Measurements from ENCODE around the gene ZNF90. TPM values are rescaled to one million over a fixed set of nuclear protein-coding genes. Genes with fewer than 3 reads are reported as not detected.

ZNF90 gene
- total RNA-seq (2021) (0.26 and 0.41 TPM in 2 replicates), Bru-seq, nascent RNA (percentile 28 among the genes with signal in this experiment), BruChase-seq, experiment 1, labeled RNA remaining after a 2-hour chase (percentile 31 among the genes with signal in this experiment), BruChase-seq, experiment 2, labeled RNA remaining after a 6-hour chase (percentile 36 among the genes with signal in this experiment)
- long read RNA-seq, partial matches to known transcripts = 0 of 1 reads
- long read RNA-seq, other reads (novel, unspliced or antisense) = 0 of 1 reads

- BruUV-seq (replicated peaks) = no TSS peak
- H3K27me3 ChIP-seq (replicated peaks; ENCODE audit: insufficient read depth, low read depth, low read length, poor library complexity) = no peaks in the 10 kb centered on the region
- ChIA-PET POLR2A (ENCODE audit: low non-redundant PET) (no interaction called here), CTCF (no interaction called here)
- H3K4me1 ChIP-seq (ENCODE audit: insufficient read depth, low read length, poor library complexity, severe bottlenecking) = no peaks in the 10 kb centered on the region
- intact Hi-C loops (cut with micrococcal nuclease; ENCODE audit: unreplicated experiment) = no loop called here
- no peak within 1 kb of the TSS for H3K27ac ChIP-seq (ENCODE audit: low read depth, low read length, poor library complexity, severe bottlenecking)
- DNase-seq (ENCODE audit: low spot score) = peak; percentile 23
- H3K9me3 ChIP-seq (ENCODE audit: low read depth, low read length, poor library complexity, severe bottlenecking) = peaks cover 7% of the 10 kb centered on the region
- no peaks in the 10 kb centered on the region for H3K36me3 ChIP-seq (ENCODE audit: insufficient read depth, low read length, poor library complexity, severe bottlenecking)
- TF ChIP-seq CTCF (conservative IDR thresholded peaks at IDR 0.05; ENCODE audit: low read depth, low read length) (no peak), EZH2 (IDR thresholded peaks at IDR 0.05; ENCODE audit: borderline replicate concordance, low read depth, low read length, poor library complexity, severe bottlenecking) (no peak)
- no peak within 1 kb of the TSS for H3K4me3 ChIP-seq (ENCODE audit: low read depth, low read length, poor library complexity, severe bottlenecking)
These were observed at the start of gene ZNF90 for GRCh38 chr19:20077791-20078463. TSS of gene ZNF90 (plus strand) at chr19:20078000. CDS start at chr19:20078133, 133 bp downstream.

- TF ChIP-seq EZH2 (IDR thresholded peaks at IDR 0.05; ENCODE audit: borderline replicate concordance, low read depth, low read length, poor library complexity, severe bottlenecking) (no peak), CTCF (conservative IDR thresholded peaks at IDR 0.05; ENCODE audit: low read depth, low read length) (no peak)
- Histone ChIP-seq H3K27ac (ENCODE audit: low read depth, low read length, poor library complexity, severe bottlenecking) (no peak overlapping the region), H3K4me1 (ENCODE audit: insufficient read depth, low read length, poor library complexity, severe bottlenecking) (no peaks in the 10 kb centered on the region), H3K27me3 (replicated peaks; ENCODE audit: insufficient read depth, low read depth, low read length, poor library complexity) (no peaks in the 10 kb centered on the region), H3K36me3 (ENCODE audit: insufficient read depth, low read length, poor library complexity, severe bottlenecking) (no peaks in the 10 kb centered on the region), H3K4me3 (ENCODE audit: low read depth, low read length, poor library complexity, severe bottlenecking) (no peak overlapping the region), H3K9me3 (ENCODE audit: low read depth, low read length, poor library complexity, severe bottlenecking) (peaks cover 21% of the 10 kb centered on the region)
- CTCF ChIA-PET = no interaction called here
- POLR2A ChIA-PET (ENCODE audit: low non-redundant PET) = no interaction called here
- no peak for DNase-seq (ENCODE audit: low spot score)
- BruUV-seq (replicated peaks) = no TSS peak
- intact Hi-C loops (cut with micrococcal nuclease; ENCODE audit: unreplicated experiment) = no loop called here
These were observed 49.2 kb upstream of the ZNF90 start for GRCh38 chr19:20028611-20029010.

GRCh38 chr19:20035935-20036334 is 41.9 kb upstream of the ZNF90 start:
- POLR2A ChIA-PET (ENCODE audit: low non-redundant PET) = no interaction called here
- Histone ChIP-seq H3K4me3 (ENCODE audit: low read depth, low read length, poor library complexity, severe bottlenecking) (no peak overlapping the region), H3K27ac (ENCODE audit: low read depth, low read length, poor library complexity, severe bottlenecking) (no peak overlapping the region), H3K9me3 (ENCODE audit: low read depth, low read length, poor library complexity, severe bottlenecking) (peaks cover 19% of the 10 kb centered on the region), H3K36me3 (ENCODE audit: insufficient read depth, low read length, poor library complexity, severe bottlenecking) (no peaks in the 10 kb centered on the region), H3K27me3 (replicated peaks; ENCODE audit: insufficient read depth, low read depth, low read length, poor library complexity) (no peaks in the 10 kb centered on the region), H3K4me1 (ENCODE audit: insufficient read depth, low read length, poor library complexity, severe bottlenecking) (no peaks in the 10 kb centered on the region)
- no peak for DNase-seq (ENCODE audit: low spot score)
- CTCF ChIA-PET = no interaction called here
- TF ChIP-seq EZH2 (IDR thresholded peaks at IDR 0.05; ENCODE audit: borderline replicate concordance, low read depth, low read length, poor library complexity, severe bottlenecking) (no peak), CTCF (conservative IDR thresholded peaks at IDR 0.05; ENCODE audit: low read depth, low read length) (no peak)
- BruUV-seq (replicated peaks) = no TSS peak
- intact Hi-C loops (cut with micrococcal nuclease; ENCODE audit: unreplicated experiment) = no loop called here

All from A673 (cell line).